Neural crest cell (in vitro differentiated cells): ENCODE results near the gene RNASE11. TPM values are rescaled to one million over a fixed set of nuclear protein-coding genes. Genes with fewer than 3 reads are reported as not detected.
"Not testable (repeated sequence)": the region's sequence is repeated elsewhere in the genome, so short reads cannot be mapped to it uniquely, and the experiment has no call there.

Experiments
- DNase-seq: peaks from one replicate; pipeline ENCODE4 v3.0.0; 2021; ENCODE audit warnings: low read depth, mixed read lengths, low spot score
- H3K27ac Mint-ChIP-seq: one replicate; pipeline ENCODE4 v1.8.0; 2021; ENCODE audit warnings: mild to moderate bottlenecking, mixed read lengths; ENCODE audit not compliant: unreplicated experiment
- H3K27me3 Mint-ChIP-seq: 2 replicates; pipeline ENCODE4 v1.8.0; 2021; ENCODE audit warnings: low read depth, mild to moderate bottlenecking, mixed read lengths
- H3K36me3 Mint-ChIP-seq: 2 replicates; pipeline ENCODE4 v1.8.0; 2021; ENCODE audit warnings: low read depth, mild to moderate bottlenecking, mixed read lengths
- H3K4me1 Mint-ChIP-seq: 2 replicates; pipeline ENCODE4 v1.8.0; 2021; ENCODE audit warnings: mixed read lengths
- H3K4me3 Mint-ChIP-seq: one replicate; pipeline ENCODE4 v1.8.0; 2021; ENCODE audit warnings: mild to moderate bottlenecking, mixed read lengths
- H3K9me3 Mint-ChIP-seq: 2 replicates; pipeline ENCODE4 v1.8.0; 2021; ENCODE audit warnings: mixed read lengths
- CTCF ChIP-seq: fragments of 200-600 bp; sonication (generic); conservative IDR thresholded peaks from 2 replicates; pipeline ENCODE4 v1.5.0; 2021; ENCODE audit warnings: antibody characterized with exemption, mild to moderate bottlenecking
- total RNA-seq: library from RNA; stranded (reverse); gene quantifications from 2 replicates; pipeline ENCODE4 v1.2.1, GENCODE V29; 2021

Gene RNASE11
- total RNA-seq, 1 donor from 2014 or later: not detected

GRCh38 chr14:20580242-20580641 lies 7.6 kb downstream of the RNASE11 start:
- no peak for TF ChIP-seq CTCF
- no peaks in the 10 kb centered on the region for H3K36me3 Mint-ChIP-seq
- no peak overlapping the region for H3K4me3 Mint-ChIP-seq
- H3K27me3 Mint-ChIP-seq: peaks cover 9% of the 10 kb centered on the region
- H3K27ac Mint-ChIP-seq: no peak overlapping the region
- H3K4me1 Mint-ChIP-seq: peaks cover 16% of the 10 kb centered on the region
- no peaks in the 10 kb centered on the region for H3K9me3 Mint-ChIP-seq
- DNase-seq: no peak

- no peak overlapping the region for H3K27ac Mint-ChIP-seq
- H3K36me3 Mint-ChIP-seq: no peaks in the 10 kb centered on the region
- DNase-seq: no peak
- H3K4me3 Mint-ChIP-seq: no peak overlapping the region
- H3K9me3 Mint-ChIP-seq: no peaks in the 10 kb centered on the region
- H3K27me3 Mint-ChIP-seq: peaks cover 6% of the 10 kb centered on the region
- H3K4me1 Mint-ChIP-seq: peaks cover 16% of the 10 kb centered on the region
- TF ChIP-seq CTCF: no peak
Measured at GRCh38 chr14:20578784-20579502, 8.9 kb downstream of the RNASE11 start.

GRCh38 chr14:20578325-20578724 lies 9.5 kb downstream of the RNASE11 start:
- Mint-ChIP-seq H3K9me3 (no peaks in the 10 kb centered on the region), H3K4me3 (no peak overlapping the region), H3K4me1 (peaks cover 12% of the 10 kb centered on the region)

GRCh38 chr14:20572382-20572990 lies 15.3 kb downstream of the RNASE11 start:
- H3K27me3 Mint-ChIP-seq, H3K36me3 Mint-ChIP-seq, H3K27ac Mint-ChIP-seq, DNase-seq, H3K4me1 Mint-ChIP-seq, H3K4me3 Mint-ChIP-seq: not testable (repeated sequence)
- peaks cover 11% of the 10 kb centered on the region for H3K9me3 Mint-ChIP-seq

More at GRCh38 chr14:20578325-20578724, 9.5 kb downstream of the RNASE11 start:
- Mint-ChIP-seq H3K27me3 (peaks cover 6% of the 10 kb centered on the region), H3K27ac (no peak overlapping the region), H3K36me3 (no peaks in the 10 kb centered on the region)
- no peak for TF ChIP-seq CTCF
- no peak for DNase-seq

GRCh38 chr14:20570720-20571119 lies 17.1 kb downstream of the RNASE11 start:
- DNase-seq, H3K4me1 Mint-ChIP-seq, H3K27ac Mint-ChIP-seq, H3K36me3 Mint-ChIP-seq, H3K4me3 Mint-ChIP-seq: not testable (repeated sequence)
- Mint-ChIP-seq H3K27me3 (peaks cover 15% of the 10 kb centered on the region), H3K9me3 (peaks cover 11% of the 10 kb centered on the region)

- H3K4me1 Mint-ChIP-seq, H3K36me3 Mint-ChIP-seq, H3K4me3 Mint-ChIP-seq, H3K27ac Mint-ChIP-seq, DNase-seq: not testable (repeated sequence)
- Mint-ChIP-seq H3K27me3 (peaks cover 15% of the 10 kb centered on the region), H3K9me3 (peaks cover 11% of the 10 kb centered on the region)
Measured at GRCh38 chr14:20569865-20570264, 17.9 kb downstream of the RNASE11 start.

- no peak overlapping the region for H3K27ac Mint-ChIP-seq
- peaks cover 11% of the 10 kb centered on the region for H3K9me3 Mint-ChIP-seq
Measured at GRCh38 chr14:20569066-20569465, 18.7 kb downstream of the RNASE11 start.

More at GRCh38 chr14:20569066-20569465, 18.7 kb downstream of the RNASE11 start:
- H3K4me1 Mint-ChIP-seq: no peaks in the 10 kb centered on the region
- no peaks in the 10 kb centered on the region for H3K36me3 Mint-ChIP-seq
- H3K27me3 Mint-ChIP-seq: peaks cover 17% of the 10 kb centered on the region
- no peak for TF ChIP-seq CTCF
- H3K4me3 Mint-ChIP-seq: no peak overlapping the region
- DNase-seq: no peak
